Measurements from ENCODE around the gene IFT20.

The IFT20 gene

GRCh38 chr17:28338056-28338768, 2.9 kb upstream of the IFT20 start:
- no peak for DNase-seq (ENCODE audit: extremely low read depth in 1 of 2, low read depth in 1 of 2)

GRCh38 chr17:28335959-28336871, 943 bp upstream of the IFT20 start:
- no peak for DNase-seq (ENCODE audit: extremely low read depth in 1 of 2, low read depth in 1 of 2)

GRCh38 chr17:28334666-28335200, 539 bp downstream of the IFT20 start:
- DNase-seq (ENCODE audit: extremely low read depth in 1 of 2, low read depth in 1 of 2): no peak

GRCh38 chr17:28334171-28334570, 1.1 kb downstream of the IFT20 start:
- no peak for DNase-seq (ENCODE audit: extremely low read depth in 1 of 2, low read depth in 1 of 2)

GRCh38 chr17:28333083-28333746, 2.1 kb downstream of the IFT20 start:
- DNase-seq (ENCODE audit: extremely low read depth in 1 of 2, low read depth in 1 of 2): no peak

- DNase-seq (ENCODE audit: extremely low read depth in 1 of 2, low read depth in 1 of 2): no peak
These were observed 3.3 kb downstream of the IFT20 start for GRCh38 chr17:28331891-28332420.

- no peak for DNase-seq (ENCODE audit: extremely low read depth in 1 of 2, low read depth in 1 of 2)
These were observed 4.6 kb downstream of the IFT20 start for GRCh38 chr17:28330671-28331070.

- no peak for DNase-seq (ENCODE audit: extremely low read depth in 1 of 2, low read depth in 1 of 2)
These were observed 6.9 kb downstream of the IFT20 start for GRCh38 chr17:28328325-28328724.

- DNase-seq (ENCODE audit: extremely low read depth in 1 of 2, low read depth in 1 of 2): no peak
These were observed 7.6 kb downstream of the IFT20 start for GRCh38 chr17:28327709-28328108.

GRCh38 chr17:28327031-28327607, 8.2 kb downstream of the IFT20 start:
- no peak for DNase-seq (ENCODE audit: extremely low read depth in 1 of 2, low read depth in 1 of 2)

- DNase-seq (ENCODE audit: extremely low read depth in 1 of 2, low read depth in 1 of 2): no peak
These were observed 9.2 kb downstream of the IFT20 start for GRCh38 chr17:28326114-28326513.

GRCh38 chr17:28325211-28325610, 10.1 kb downstream of the IFT20 start:
- no peak for DNase-seq (ENCODE audit: extremely low read depth in 1 of 2, low read depth in 1 of 2)

- DNase-seq (ENCODE audit: extremely low read depth in 1 of 2, low read depth in 1 of 2): no peak
These were observed 10.5 kb downstream of the IFT20 start for GRCh38 chr17:28324781-28325180.

GRCh38 chr17:28324267-28324745, 11.0 kb downstream of the IFT20 start:
- DNase-seq (ENCODE audit: extremely low read depth in 1 of 2, low read depth in 1 of 2): no peak

- no peak for DNase-seq (ENCODE audit: extremely low read depth in 1 of 2, low read depth in 1 of 2)
These were observed 14.8 kb downstream of the IFT20 start for GRCh38 chr17:28320215-28321061.

GRCh38 chr17:28319598-28319935, 15.7 kb downstream of the IFT20 start:
- no peak for DNase-seq (ENCODE audit: extremely low read depth in 1 of 2, low read depth in 1 of 2)

- peak; percentile 79 to 89 for DNase-seq (ENCODE audit: extremely low read depth in 1 of 2, low read depth in 1 of 2)
These were observed 16.3 kb downstream of the IFT20 start, which contains the start of gene TMEM97 for GRCh38 chr17:28318759-28319597. Gene TMEM97 (plus strand): TSS chr17:28319200. CDS start chr17:28319240, 40 bp downstream.

GRCh38 chr17:28317966-28318758, 17.1 kb downstream of the IFT20 start:
- no peak for DNase-seq (ENCODE audit: extremely low read depth in 1 of 2, low read depth in 1 of 2)
